Activated CD4-positive, alpha-beta T cell treated with anti-CD3 and anti-CD28 coated beads for 4 hours (primary cell): ENCODE results near the gene ACTMAP.

Source experiments
- DNase-seq, 2 donors: peaks; one replicate each; pipeline ENCODE4 v3.0.0-alpha.2; 2020

ACTMAP gene

GRCh38 chr19:40692212-40692551, 58.1 kb downstream of the ACTMAP start:
- DNase-seq, result no peak

- DNase-seq, result no peak
Observed at GRCh38 chr19:40691421-40692211, 58.7 kb downstream of the ACTMAP start.
